HCT116 (cell line): ENCODE measurements around the gene COL5A1.

Experiments used
- CEBPB ChIP-seq: IDR thresholded peaks from 2 replicates; pipeline ENCODE4 v1.6.1; 2012; ENCODE audit warnings: low read depth
- EZH2phosphoT487 ChIP-seq: fragments of 200-600 bp; IDR thresholded peaks from 2 replicates; pipeline ENCODE4 v1.6.1; 2018; ENCODE audit warnings: antibody characterized with exemption, borderline replicate concordance
- POLR2AphosphoS5 ChIP-seq: IDR thresholded peaks from 2 replicates; pipeline ENCODE4 v1.6.1; 2011; ENCODE audit warnings: mild to moderate bottlenecking, low read depth, low read length, moderate library complexity
- RAD21 ChIP-seq: IDR thresholded peaks from 2 replicates; pipeline ENCODE4 v1.6.1; 2012; ENCODE audit warnings: low read depth, mild to moderate bottlenecking
- ZNF274 ChIP-seq: fragments of 200-500 bp; sonication (Bioruptor generic); IDR thresholded peaks from 2 replicates; pipeline ENCODE4 v1.6.1; 2014; ENCODE audit warnings: mild to moderate bottlenecking, low read depth, low read length, inconsistent platforms
- TF ChIP-seq, protein P1 (sequence below): IDR thresholded peaks from 2 replicates; pipeline ENCODE4 v1.6.1; 2012
- TF ChIP-seq, protein P2 (sequence below), 3 experiments: fragments of 200-600 bp in 1 of 3; sonication (generic) in 1 of 3; IDR thresholded peaks in 2 of 3; conservative IDR thresholded peaks in 1 of 3; 2 replicates each; pipeline ENCODE4 v1.5.1; 2012 to 2017; ENCODE audit warnings: low read depth in 2 of 3, low read length in 2 of 3, antibody characterized with exemption in 1 of 3, borderline replicate concordance in 1 of 3, control low read depth in 1 of 3, mild to moderate bottlenecking in 1 of 3, mixed read lengths in 1 of 3, mixed run types in 1 of 3, moderate library complexity in 1 of 3; ENCODE audit not compliant: insufficient read depth in 1 of 3
- TF ChIP-seq, protein P3 (sequence below): IDR thresholded peaks from 2 replicates; pipeline ENCODE4 v1.6.1; 2011; ENCODE audit warnings: mild to moderate bottlenecking, low read length, moderate library complexity; ENCODE audit not compliant: insufficient replicate concordance; ENCODE audit errors: extremely low read depth

GRCh38 chr9:134731497-134732391 lies 90.1 kb downstream of the COL5A1 start:
- TF ChIP-seq, protein P1, sequence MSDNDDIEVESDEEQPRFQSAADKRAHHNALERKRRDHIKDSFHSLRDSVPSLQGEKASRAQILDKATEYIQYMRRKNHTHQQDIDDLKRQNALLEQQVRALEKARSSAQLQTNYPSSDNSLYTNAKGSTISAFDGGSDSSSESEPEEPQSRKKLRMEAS: no peak
- TF ChIP-seq EZH2phosphoT487: no peak
- no peak for TF ChIP-seq RAD21
- TF ChIP-seq, protein P2, sequence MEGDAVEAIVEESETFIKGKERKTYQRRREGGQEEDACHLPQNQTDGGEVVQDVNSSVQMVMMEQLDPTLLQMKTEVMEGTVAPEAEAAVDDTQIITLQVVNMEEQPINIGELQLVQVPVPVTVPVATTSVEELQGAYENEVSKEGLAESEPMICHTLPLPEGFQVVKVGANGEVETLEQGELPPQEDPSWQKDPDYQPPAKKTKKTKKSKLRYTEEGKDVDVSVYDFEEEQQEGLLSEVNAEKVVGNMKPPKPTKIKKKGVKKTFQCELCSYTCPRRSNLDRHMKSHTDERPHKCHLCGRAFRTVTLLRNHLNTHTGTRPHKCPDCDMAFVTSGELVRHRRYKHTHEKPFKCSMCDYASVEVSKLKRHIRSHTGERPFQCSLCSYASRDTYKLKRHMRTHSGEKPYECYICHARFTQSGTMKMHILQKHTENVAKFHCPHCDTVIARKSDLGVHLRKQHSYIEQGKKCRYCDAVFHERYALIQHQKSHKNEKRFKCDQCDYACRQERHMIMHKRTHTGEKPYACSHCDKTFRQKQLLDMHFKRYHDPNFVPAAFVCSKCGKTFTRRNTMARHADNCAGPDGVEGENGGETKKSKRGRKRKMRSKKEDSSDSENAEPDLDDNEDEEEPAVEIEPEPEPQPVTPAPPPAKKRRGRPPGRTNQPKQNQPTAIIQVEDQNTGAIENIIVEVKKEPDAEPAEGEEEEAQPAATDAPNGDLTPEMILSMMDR (IDR thresholded peaks at IDR 0.05 in 2 of 3, conservative IDR thresholded peaks at IDR 0.05 in 1 of 3; ENCODE audit: borderline replicate concordance in 1 of 3, insufficient read depth in 1 of 3, low read depth in 2 of 3, low read length in 2 of 3): no peak
- TF ChIP-seq CEBPB: no peak
- TF ChIP-seq POLR2AphosphoS5: no peak
- TF ChIP-seq ZNF274: no peak
- TF ChIP-seq, protein P3, sequence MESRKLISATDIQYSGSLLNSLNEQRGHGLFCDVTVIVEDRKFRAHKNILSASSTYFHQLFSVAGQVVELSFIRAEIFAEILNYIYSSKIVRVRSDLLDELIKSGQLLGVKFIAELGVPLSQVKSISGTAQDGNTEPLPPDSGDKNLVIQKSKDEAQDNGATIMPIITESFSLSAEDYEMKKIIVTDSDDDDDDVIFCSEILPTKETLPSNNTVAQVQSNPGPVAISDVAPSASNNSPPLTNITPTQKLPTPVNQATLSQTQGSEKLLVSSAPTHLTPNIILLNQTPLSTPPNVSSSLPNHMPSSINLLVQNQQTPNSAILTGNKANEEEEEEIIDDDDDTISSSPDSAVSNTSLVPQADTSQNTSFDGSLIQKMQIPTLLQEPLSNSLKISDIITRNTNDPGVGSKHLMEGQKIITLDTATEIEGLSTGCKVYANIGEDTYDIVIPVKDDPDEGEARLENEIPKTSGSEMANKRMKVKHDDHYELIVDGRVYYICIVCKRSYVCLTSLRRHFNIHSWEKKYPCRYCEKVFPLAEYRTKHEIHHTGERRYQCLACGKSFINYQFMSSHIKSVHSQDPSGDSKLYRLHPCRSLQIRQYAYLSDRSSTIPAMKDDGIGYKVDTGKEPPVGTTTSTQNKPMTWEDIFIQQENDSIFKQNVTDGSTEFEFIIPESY: no peak
